Tibial nerve (tissue), 4 donors: ENCODE measurements around the gene PPP6R1. TPM values are rescaled to one million over a fixed set of nuclear protein-coding genes. Genes with fewer than 3 reads are reported as not detected.
"Not testable (repeated sequence)": the region's sequence is repeated elsewhere in the genome, so short reads cannot be mapped to it uniquely, and the experiment has no call there.

Source experiments
- DNase-seq, 2 donors: peaks; one replicate each; pipeline ENCODE4 v3.0.0-alpha.2; 2019; ENCODE audit warnings: low spot score in 2 of 2
- H3K27ac ChIP-seq, 4 donors: fragments of 200-600 bp; sonication (generic) in 3 of 4; one replicate each; pipeline ENCODE4 v1.5.1; 2017 to 2019; ENCODE audit warnings: mild to moderate bottlenecking in 1 of 4
- H3K27me3 ChIP-seq, 2 donors: fragments of 200-600 bp; sonication (generic) in 1 of 2; one replicate each; pipeline versions ENCODE4 v1.5.1 to v1.6.0; 2017 to 2019
- H3K36me3 ChIP-seq, 3 donors: fragments of 200-600 bp; sonication (generic); one replicate each; pipeline ENCODE4 v1.5.1; 2018 to 2019
- H3K4me1 ChIP-seq, 4 donors: fragments of 200-600 bp; sonication (generic) in 3 of 4; one replicate each; pipeline ENCODE4 v1.5.1; 2017 to 2019
- H3K4me3 ChIP-seq, 4 donors: fragments of 200-600 bp; sonication (generic) in 3 of 4; one replicate each; pipeline ENCODE4 v1.5.1; 2017 to 2019; ENCODE audit warnings: mild to moderate bottlenecking in 1 of 4, moderate library complexity in 1 of 4
- H3K9me3 ChIP-seq, 4 donors: fragments of 200-600 bp; sonication (generic) in 3 of 4; one replicate each; pipeline ENCODE4 v1.5.1; 2017 to 2019
- EP300 ChIP-seq, 2 donors: sonication (generic); formaldehyde crosslinking; IDR thresholded peaks; one replicate each; pipeline ENCODE4 v1.6.1; 2017; ENCODE audit warnings: antibody characterized with exemption in 2 of 2, mild to moderate bottlenecking in 1 of 2
- POLR2A ChIP-seq, 2 donors: fragments of 450-650 bp; IDR thresholded peaks; one replicate each; pipeline ENCODE4 v1.6.1; 2017; ENCODE audit warnings: antibody characterized with exemption in 2 of 2, mild to moderate bottlenecking in 2 of 2, moderate library complexity in 2 of 2
- WGBS, 2 donors: methylation state at CpG; one replicate each; pipeline ENCODE4 v1.1.5; 2018; 5-methylcytosine and 5-hydroxymethylcytosine counted together
- total RNA-seq, 4 donors: library from RNA; depleted of rRNA; stranded (reverse); fragments of >200 nt; gene quantifications; one replicate each; pipeline ENCODE4 v1.1.0, GENCODE V29; 2016
- TF ChIP-seq, protein P1 (sequence below), 5 experiments: fragments of 200-600 bp in 3 of 5; fragments of 450-650 bp in 2 of 5; sonication (generic) in 3 of 5; IDR thresholded peaks; one replicate each; pipeline ENCODE4 v1.5.1; 2016 to 2019; ENCODE audit warnings: antibody characterized with exemption in 5 of 5, mild to moderate bottlenecking in 3 of 5, moderate library complexity in 2 of 5

The PPP6R1 gene
- total RNA-seq, 4 donors from 2014 or later: 35.4 to 56.7 (median 40.7) TPM

DNA sequence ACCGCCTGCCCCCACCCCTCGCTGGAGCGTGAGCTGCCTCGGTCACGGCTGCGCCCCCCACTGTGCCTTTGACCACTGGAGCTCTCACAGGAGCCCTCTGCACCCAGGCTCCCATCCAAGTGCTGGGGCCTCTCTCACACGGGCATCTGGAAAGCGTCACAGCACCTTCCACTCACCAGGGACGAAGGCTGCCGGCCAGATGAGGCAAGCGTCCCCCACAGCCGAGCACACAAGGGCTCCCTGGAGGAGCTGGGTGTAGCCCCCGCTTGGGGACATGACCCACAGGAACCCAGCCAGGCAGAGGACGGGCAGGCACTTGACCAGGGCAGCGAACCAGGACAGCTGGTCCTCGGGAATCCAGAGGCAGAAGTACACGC is 30.8 kb downstream of the PPP6R1 start:
- no peak for DNase-seq
- peaks cover 0 to 72% (median 24%) of the 10 kb centered on the region in 3 donors for H3K36me3 ChIP-seq
- H3K27me3 ChIP-seq: no peaks in the 10 kb centered on the region
- TF ChIP-seq EP300 (IDR thresholded peaks at IDR 0.05): no peak
- TF ChIP-seq POLR2A (IDR thresholded peaks at IDR 0.05): no peak
- TF ChIP-seq, protein P1, sequence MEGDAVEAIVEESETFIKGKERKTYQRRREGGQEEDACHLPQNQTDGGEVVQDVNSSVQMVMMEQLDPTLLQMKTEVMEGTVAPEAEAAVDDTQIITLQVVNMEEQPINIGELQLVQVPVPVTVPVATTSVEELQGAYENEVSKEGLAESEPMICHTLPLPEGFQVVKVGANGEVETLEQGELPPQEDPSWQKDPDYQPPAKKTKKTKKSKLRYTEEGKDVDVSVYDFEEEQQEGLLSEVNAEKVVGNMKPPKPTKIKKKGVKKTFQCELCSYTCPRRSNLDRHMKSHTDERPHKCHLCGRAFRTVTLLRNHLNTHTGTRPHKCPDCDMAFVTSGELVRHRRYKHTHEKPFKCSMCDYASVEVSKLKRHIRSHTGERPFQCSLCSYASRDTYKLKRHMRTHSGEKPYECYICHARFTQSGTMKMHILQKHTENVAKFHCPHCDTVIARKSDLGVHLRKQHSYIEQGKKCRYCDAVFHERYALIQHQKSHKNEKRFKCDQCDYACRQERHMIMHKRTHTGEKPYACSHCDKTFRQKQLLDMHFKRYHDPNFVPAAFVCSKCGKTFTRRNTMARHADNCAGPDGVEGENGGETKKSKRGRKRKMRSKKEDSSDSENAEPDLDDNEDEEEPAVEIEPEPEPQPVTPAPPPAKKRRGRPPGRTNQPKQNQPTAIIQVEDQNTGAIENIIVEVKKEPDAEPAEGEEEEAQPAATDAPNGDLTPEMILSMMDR (IDR thresholded peaks at IDR 0.05): no peak
- no peaks in the 10 kb centered on the region for H3K4me1 ChIP-seq
- no peak overlapping the region for H3K27ac ChIP-seq
- H3K9me3 ChIP-seq: no peaks in the 10 kb centered on the region
- WGBS, 2 donors: 67 to 76% methylated on average over 12 of the region's 17 CpGs
- no peak overlapping the region for H3K4me3 ChIP-seq

DNA sequence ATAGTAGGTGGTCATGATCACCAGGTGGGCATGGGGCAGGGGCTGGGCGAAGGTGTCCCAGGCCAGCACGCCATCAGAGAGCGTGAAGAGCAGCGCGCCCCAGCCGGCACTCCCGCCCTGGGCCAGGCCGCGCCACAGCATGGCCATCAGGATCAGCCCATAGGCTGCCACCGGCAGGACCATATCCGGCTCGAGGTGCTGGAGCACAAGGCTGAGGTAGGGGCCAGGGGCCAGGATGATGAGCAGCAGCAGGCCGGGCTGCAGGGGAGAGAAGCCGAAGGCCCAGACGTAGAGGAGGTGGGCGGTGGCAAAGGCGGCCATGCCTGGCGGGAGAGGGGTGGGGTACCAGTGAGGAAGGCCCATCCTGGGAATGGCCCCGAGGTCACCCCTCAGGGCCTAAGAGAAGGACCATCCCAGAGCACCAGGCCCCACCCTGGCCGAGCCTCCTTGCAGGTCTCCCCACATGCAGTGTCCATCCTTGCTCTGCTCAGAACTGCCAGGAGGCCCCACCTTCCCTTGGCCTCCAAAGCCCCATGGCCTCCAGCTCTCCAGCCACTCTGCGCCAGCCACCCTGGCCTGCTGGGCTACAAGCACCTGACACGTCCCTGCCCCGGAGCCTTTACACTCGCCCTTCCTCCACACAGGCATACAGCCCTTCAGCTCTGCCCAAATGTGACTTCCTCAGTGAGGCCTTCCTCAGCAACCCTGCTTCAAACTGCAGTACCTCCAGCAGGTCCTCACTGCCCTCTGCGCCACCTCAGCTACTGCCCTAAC is 31.4 kb downstream of the PPP6R1 start:
- Histone ChIP-seq H3K27me3 (no peaks in the 10 kb centered on the region), H3K4me3 (no peak overlapping the region), H3K27ac (no peak overlapping the region), H3K4me1 (no peaks in the 10 kb centered on the region), H3K36me3 (peaks cover 0 to 66% (median 24%) of the 10 kb centered on the region in 3 donors), H3K9me3 (no peaks in the 10 kb centered on the region)
- no peak for DNase-seq
- TF ChIP-seq POLR2A (IDR thresholded peaks at IDR 0.05): no peak
- TF ChIP-seq, protein P1 (IDR thresholded peaks at IDR 0.05): no peak
- no peak for TF ChIP-seq EP300 (IDR thresholded peaks at IDR 0.05)
- 87 to 92% methylated on average over 23 to 25 of the region's 25 CpGs for WGBS, 2 donors

DNA sequence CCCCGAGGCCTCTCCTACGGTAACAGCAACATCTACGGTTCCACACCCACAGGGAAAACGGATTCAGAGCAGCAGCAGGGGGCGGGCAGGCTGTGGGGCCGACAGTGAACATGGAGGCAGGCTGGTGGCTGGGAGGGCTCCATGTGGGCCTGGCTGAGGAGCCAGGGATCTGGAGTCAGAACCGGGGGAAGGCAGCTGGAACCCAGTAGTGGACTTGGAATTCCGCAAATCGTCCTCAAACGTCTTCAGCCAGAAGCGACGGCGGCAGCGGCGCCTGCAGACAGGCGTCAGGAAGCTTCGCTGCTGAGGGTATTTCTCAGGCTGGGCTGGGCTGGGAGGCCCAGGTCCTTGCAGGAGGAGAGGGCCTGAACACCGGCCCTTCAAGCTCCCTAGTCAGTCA is 32.0 kb downstream of the PPP6R1 start:
- WGBS, 2 donors: 71 to 77% methylated on average over 17 to 18 of the region's 18 CpGs
- TF ChIP-seq EP300 (IDR thresholded peaks at IDR 0.05) (no peak), POLR2A (IDR thresholded peaks at IDR 0.05) (no peak)
- TF ChIP-seq, protein P1 (IDR thresholded peaks at IDR 0.05): no peak
- DNase-seq: no peak
- Histone ChIP-seq H3K4me1 (no peaks in the 10 kb centered on the region), H3K27ac (no peak overlapping the region), H3K36me3 (peaks cover 0 to 60% (median 22%) of the 10 kb centered on the region in 3 donors), H3K4me3 (no peak overlapping the region), H3K9me3 (no peaks in the 10 kb centered on the region), H3K27me3 (no peaks in the 10 kb centered on the region)

DNA sequence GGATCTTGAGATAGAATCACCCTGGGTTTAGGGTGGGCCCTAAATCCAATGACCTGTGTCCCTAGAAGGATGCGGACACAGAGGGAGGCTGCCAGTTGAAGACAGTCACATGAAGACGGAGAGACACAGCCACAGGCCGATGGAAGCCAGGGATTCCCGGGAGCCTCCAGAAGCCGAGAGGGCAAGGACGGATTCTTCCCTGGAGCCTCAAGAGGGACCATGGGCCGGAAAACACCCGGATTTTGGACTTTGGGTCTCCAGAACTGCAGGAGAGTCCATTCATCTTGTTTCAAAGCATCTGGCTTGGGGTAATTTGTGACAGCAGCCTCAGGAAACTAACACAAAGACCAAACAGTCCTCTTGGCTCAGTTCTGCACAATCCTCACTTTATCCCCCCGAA is 32.5 kb downstream of the PPP6R1 start:
- Histone ChIP-seq H3K36me3 (peaks cover 0 to 54% (median 18%) of the 10 kb centered on the region in 3 donors), H3K9me3 (no peaks in the 10 kb centered on the region), H3K27ac (no peak overlapping the region), H3K4me1 (no peaks in the 10 kb centered on the region), H3K4me3 (no peak overlapping the region), H3K27me3 (no peaks in the 10 kb centered on the region)
- WGBS, 2 donors: 80 to 86% methylated on average over 9 of the region's 9 CpGs
- no peak for DNase-seq
- TF ChIP-seq EP300 (IDR thresholded peaks at IDR 0.05): no peak
- TF ChIP-seq, protein P1 (IDR thresholded peaks at IDR 0.05): no peak
- TF ChIP-seq POLR2A (IDR thresholded peaks at IDR 0.05): no peak

DNA sequence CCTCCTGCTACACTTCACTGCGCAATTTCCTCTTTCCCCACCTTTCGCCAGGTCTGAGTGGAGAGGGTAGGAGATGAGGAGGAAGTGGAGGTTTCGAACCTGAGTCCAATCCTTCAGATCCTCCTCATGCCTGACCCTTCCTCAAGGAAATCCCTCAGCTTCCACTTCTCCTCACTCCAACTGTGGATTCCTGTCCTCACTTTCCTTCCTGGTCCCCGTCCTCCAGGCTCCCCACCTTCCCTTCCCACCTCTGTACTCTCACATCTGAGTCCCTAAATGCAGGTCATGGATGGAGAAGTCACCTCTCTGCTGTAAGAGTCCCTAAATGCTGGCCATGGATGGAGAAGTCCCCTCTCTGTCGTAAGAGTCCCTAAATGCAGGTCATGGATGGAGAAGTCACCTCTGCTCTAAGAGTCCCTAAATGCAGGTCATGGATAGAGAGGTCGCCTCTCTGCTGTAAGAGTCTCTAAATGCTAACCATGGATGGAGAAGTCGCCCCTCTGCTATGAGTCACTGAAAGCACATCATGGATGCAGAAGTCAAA is 33.3 kb downstream of the PPP6R1 start:
- DNase-seq: no peak
- H3K9me3 ChIP-seq: peaks cover 0 to 5% (median 0%) of the 10 kb centered on the region in 4 donors
- peaks cover 0 to 54% (median 11%) of the 10 kb centered on the region in 3 donors for H3K36me3 ChIP-seq
- 92 to 94% methylated on average over 7 of the region's 7 CpGs for WGBS, 2 donors
- no peaks in the 10 kb centered on the region for H3K27me3 ChIP-seq
- TF ChIP-seq EP300 (IDR thresholded peaks at IDR 0.05) (no peak), POLR2A (IDR thresholded peaks at IDR 0.05) (no peak)
- TF ChIP-seq, protein P1 (IDR thresholded peaks at IDR 0.05): no peak
- no peak overlapping the region for H3K4me3 ChIP-seq
- H3K4me1 ChIP-seq: no peaks in the 10 kb centered on the region
- no peak overlapping the region for H3K27ac ChIP-seq

DNA sequence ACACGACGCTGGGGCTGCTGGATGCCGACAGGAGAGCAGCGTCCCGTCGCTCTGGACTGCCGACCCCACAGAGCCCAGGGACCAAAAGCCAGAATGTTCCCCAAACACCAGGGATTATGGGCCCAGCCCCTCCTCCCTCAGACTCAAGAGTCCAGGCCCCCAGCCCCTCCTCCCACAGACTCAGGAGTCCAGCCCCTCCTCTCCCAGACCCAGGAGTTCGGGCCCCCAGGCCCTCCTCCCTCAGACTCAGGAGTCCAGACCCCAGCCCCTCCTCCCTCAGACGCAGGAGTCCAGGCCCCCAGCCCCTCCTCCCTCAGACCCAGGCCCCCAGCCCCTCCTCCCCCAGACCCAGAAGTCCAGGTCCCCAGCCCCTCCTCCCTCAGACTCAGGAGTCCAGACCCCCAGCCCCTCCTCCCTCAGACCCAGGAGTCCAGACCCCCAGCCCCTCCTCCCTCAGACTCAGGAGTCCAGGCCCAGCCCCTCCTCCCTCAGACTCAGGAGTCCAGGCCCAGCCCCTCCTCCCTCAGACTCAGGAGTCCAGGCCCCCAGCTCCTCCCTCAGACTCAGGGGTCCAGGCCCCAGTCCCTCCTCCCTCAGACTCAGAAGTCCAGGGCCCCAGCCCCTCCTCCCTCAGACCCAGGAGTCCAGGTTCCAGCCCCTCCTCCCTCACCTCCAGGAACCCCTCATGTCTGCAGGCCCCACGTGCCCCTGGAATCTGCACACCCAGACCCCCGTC is 34.0 kb downstream of the PPP6R1 start:
- H3K4me3 ChIP-seq, H3K27ac ChIP-seq, H3K27me3 ChIP-seq, H3K4me1 ChIP-seq, DNase-seq: not testable (repeated sequence)
- Histone ChIP-seq H3K9me3 (peaks cover 0 to 11% (median 0%) of the 10 kb centered on the region in 4 donors), H3K36me3 (peaks cover 0 to 54% (median 8%) of the 10 kb centered on the region in 3 donors)
- 63 to 73% methylated on average over 10 to 11 of the region's 11 CpGs for WGBS, 2 donors
